ENCODE measurements around the gene AKNA.

DNA sequence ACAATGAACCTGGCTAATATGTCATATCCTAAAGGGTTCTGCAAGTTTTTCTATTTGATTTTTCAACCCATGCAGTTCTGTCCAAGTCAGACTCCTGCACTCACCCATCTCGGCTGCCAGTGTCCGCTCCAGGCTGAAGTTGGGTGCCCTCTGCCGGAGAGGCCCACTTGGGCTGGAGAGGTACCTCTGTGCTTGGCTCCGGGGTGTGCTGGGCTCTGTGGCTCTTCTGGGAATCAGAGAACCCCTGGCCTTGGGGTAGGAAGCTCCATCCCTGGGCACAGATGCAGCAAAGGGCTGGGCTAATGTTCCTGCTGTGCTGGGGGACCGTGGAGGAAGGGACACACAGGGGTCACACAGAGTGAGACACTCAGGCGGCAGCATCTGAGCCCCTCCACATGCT, 32.0 kb downstream of the AKNA start:
- TF ChIP-seq, protein P1, sequence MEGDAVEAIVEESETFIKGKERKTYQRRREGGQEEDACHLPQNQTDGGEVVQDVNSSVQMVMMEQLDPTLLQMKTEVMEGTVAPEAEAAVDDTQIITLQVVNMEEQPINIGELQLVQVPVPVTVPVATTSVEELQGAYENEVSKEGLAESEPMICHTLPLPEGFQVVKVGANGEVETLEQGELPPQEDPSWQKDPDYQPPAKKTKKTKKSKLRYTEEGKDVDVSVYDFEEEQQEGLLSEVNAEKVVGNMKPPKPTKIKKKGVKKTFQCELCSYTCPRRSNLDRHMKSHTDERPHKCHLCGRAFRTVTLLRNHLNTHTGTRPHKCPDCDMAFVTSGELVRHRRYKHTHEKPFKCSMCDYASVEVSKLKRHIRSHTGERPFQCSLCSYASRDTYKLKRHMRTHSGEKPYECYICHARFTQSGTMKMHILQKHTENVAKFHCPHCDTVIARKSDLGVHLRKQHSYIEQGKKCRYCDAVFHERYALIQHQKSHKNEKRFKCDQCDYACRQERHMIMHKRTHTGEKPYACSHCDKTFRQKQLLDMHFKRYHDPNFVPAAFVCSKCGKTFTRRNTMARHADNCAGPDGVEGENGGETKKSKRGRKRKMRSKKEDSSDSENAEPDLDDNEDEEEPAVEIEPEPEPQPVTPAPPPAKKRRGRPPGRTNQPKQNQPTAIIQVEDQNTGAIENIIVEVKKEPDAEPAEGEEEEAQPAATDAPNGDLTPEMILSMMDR (IDR thresholded peaks at IDR 0.05; ENCODE audit: low read length): no peak
- TF ChIP-seq EZH2 (IDR thresholded peaks at IDR 0.05; ENCODE audit: borderline replicate concordance, low read length): no peak

Data from OCI-LY1 (cell line).